K562 (cell line): ENCODE data around the gene ATP6V0D1. TPM values are rescaled to one million over a fixed set of nuclear protein-coding genes. Genes with fewer than 3 reads are reported as not detected.
A peak's percentile ranks its signal among the peaks of the same experiment; 100 is the strongest.

Experiments
- ARNT ChIP-seq, 2 experiments: fragments of 450-650 bp; IDR thresholded peaks; 2 replicates each; pipeline ENCODE4 v1.6.1; 2016; ENCODE audit warnings: mild to moderate bottlenecking in 1 of 2
- FOXK1 ChIP-seq: sonication (generic); formaldehyde crosslinking; IDR thresholded peaks from 2 replicates; pipeline ENCODE4 v1.8.0; 2022; ENCODE audit warnings: missing genetic modification reagents, mild to moderate bottlenecking, borderline replicate concordance
- ILF3 ChIP-seq: fragments of 450-650 bp; IDR thresholded peaks from 2 replicates; pipeline ENCODE4 v1.6.1; 2018; ENCODE audit warnings: antibody characterized with exemption, mild to moderate bottlenecking, moderate library complexity, borderline replicate concordance
- LCOR ChIP-seq: sonication (generic); formaldehyde crosslinking; IDR thresholded peaks from 2 replicates; pipeline ENCODE4 v1.8.0; 2022; ENCODE audit warnings: mild to moderate bottlenecking, missing genetic modification reagents
- MCM3 ChIP-seq: fragments of 450-650 bp; IDR thresholded peaks from 2 replicates; pipeline ENCODE4 v1.6.1; 2016
- MCM7 ChIP-seq, 2 experiments: fragments of 450-650 bp; IDR thresholded peaks; 2 replicates each; pipeline ENCODE4 v1.6.1; 2016 to 2018
- NFATC3 ChIP-seq: fragments of 450-650 bp; IDR thresholded peaks from 2 replicates; pipeline ENCODE4 v1.6.1; 2017; ENCODE audit warnings: mild to moderate bottlenecking
- NR2C2 ChIP-seq, 2 experiments: fragments of 200-800 bp in 1 of 2; sonication (Bioruptor generic) in 1 of 2; sonication (generic) in 1 of 2; formaldehyde crosslinking in 1 of 2; IDR thresholded peaks; 2 replicates each; pipeline versions ENCODE4 v1.6.1 to v1.8.0; 2016 to 2022; ENCODE audit warnings: mild to moderate bottlenecking in 1 of 2, missing compliant biosample characterization in 1 of 2, missing genetic modification characterization in 1 of 2, missing genetic modification reagents in 1 of 2
- NUFIP1 ChIP-seq: fragments of 450-650 bp; IDR thresholded peaks from 2 replicates; pipeline ENCODE4 v1.6.1; 2018; ENCODE audit not compliant: partially characterized antibody
- PHB2 ChIP-seq: fragments of 450-650 bp; IDR thresholded peaks from 2 replicates; pipeline ENCODE4 v1.6.1; 2017; ENCODE audit warnings: low read depth
- PHF8 ChIP-seq: fragments of 200-600 bp; sonication (generic); IDR thresholded peaks from 2 replicates; pipeline ENCODE4 v1.6.1; 2012; ENCODE audit warnings: mixed run types, mild to moderate bottlenecking, inconsistent platforms, low read length, moderate library complexity, borderline replicate concordance
- POLR2AphosphoS5 ChIP-seq: IDR thresholded peaks from 2 replicates; pipeline ENCODE4 v1.6.1; 2011; ENCODE audit warnings: mild to moderate bottlenecking, low read depth, low read length, moderate library complexity; ENCODE audit not compliant: control insufficient read depth, insufficient read depth
- PRPF4 ChIP-seq: fragments of 200-400 bp; formaldehyde crosslinking; IDR thresholded peaks from one replicate; pipeline ENCODE4 v1.6.1; 2017; ENCODE audit warnings: low read length, low read depth, mild to moderate bottlenecking; ENCODE audit not compliant: insufficient read depth, poor library complexity, severe bottlenecking
- PTRF ChIP-seq: fragments of 450-650 bp; IDR thresholded peaks from 2 replicates; pipeline ENCODE4 v1.6.1; 2016; ENCODE audit warnings: mild to moderate bottlenecking, missing genetic modification characterization, missing compliant biosample characterization
- SOX6 ChIP-seq: fragments of 450-650 bp; IDR thresholded peaks from 2 replicates; pipeline ENCODE4 v1.6.1; 2014; ENCODE audit warnings: mild to moderate bottlenecking
- TCFL5 ChIP-seq: fragments of 250-450 bp; sonication (Bioruptor Pico); conservative IDR thresholded peaks from 2 replicates; pipeline ENCODE4 v1.6.1; 2021; ENCODE audit warnings: mild to moderate bottlenecking, moderate library complexity, matching md5 sums
- THRAP3 ChIP-seq: fragments of 450-650 bp; IDR thresholded peaks from 2 replicates; pipeline ENCODE4 v1.6.1; 2016; ENCODE audit warnings: mild to moderate bottlenecking, inconsistent platforms, borderline replicate concordance
- TOE1 ChIP-seq, 2 experiments: fragments of 450-650 bp in 1 of 2; sonication (generic) in 1 of 2; formaldehyde crosslinking in 1 of 2; IDR thresholded peaks; 2 replicates each; pipeline versions ENCODE4 v1.7.1 to v1.8.0; 2016 to 2022; ENCODE audit warnings: borderline replicate concordance in 2 of 2, mild to moderate bottlenecking in 2 of 2, antibody characterized with exemption in 1 of 2, inconsistent platforms in 1 of 2, low read depth in 1 of 2, missing genetic modification reagents in 1 of 2, moderate library complexity in 1 of 2
- ZC3H4 ChIP-seq: sonication (generic); formaldehyde crosslinking; IDR thresholded peaks from 2 replicates; pipeline ENCODE4 v1.9.0; 2021; ENCODE audit warnings: missing genetic modification reagents, borderline replicate concordance
- ZKSCAN1 ChIP-seq: fragments of 150-350 bp; IDR thresholded peaks from 2 replicates; pipeline ENCODE4 v1.6.1; 2016; ENCODE audit warnings: low read depth, low read length
- ZNF146 ChIP-seq: IDR thresholded peaks from one replicate; pipeline ENCODE4 v1.6.1; 2018; ENCODE audit warnings: missing compliant biosample characterization; ENCODE audit not compliant: unreplicated experiment
- polyA plus RNA-seq, 8 experiments: library from polyadenylated mRNA; depleted of rRNA in 4 of 8; stranded (reverse) in 5 of 8; unstranded in 3 of 8; fragments of >200 nt; fragmentation: Nextera tagmentation in 2 of 8; fragmentation: Illumina TruSeq in 1 of 8; extraction: Ambion mirVana in 2 of 8; extraction: Trizol in 1 of 8; gene quantifications; 2 replicates each; pipeline versions ENCODE4 v1.2.1 to v1.2.3, GENCODE V29; 2011 to 2014; ENCODE audit warnings: inconsistent platforms in 1 of 8, missing spikeins in 1 of 8
- total RNA-seq, 7 experiments: library from RNA; depleted of rRNA in 6 of 7; stranded (reverse); fragments of >200 nt in 6 of 7; fragmentation: Illumina TruSeq in 2 of 7; extraction: Trizol in 2 of 7; gene quantifications; 2 replicates each; pipeline versions ENCODE4 v1.2.1 to v1.2.3, GENCODE V29; 2011 to 2021; ENCODE audit warnings: low replicate concordance in 1 of 7
- TF ChIP-seq, protein P1 (sequence below): fragments of 450-650 bp; formaldehyde crosslinking; IDR thresholded peaks from 2 replicates; pipeline ENCODE4 v1.4.0; 2020; ENCODE audit warnings: mild to moderate bottlenecking, moderate library complexity
- TF ChIP-seq, protein P2 (sequence below): fragments of 250-450 bp; sonication (Bioruptor Pico); IDR thresholded peaks from 2 replicates; pipeline ENCODE4 v1.5.0; 2020; ENCODE audit warnings: mild to moderate bottlenecking, borderline replicate concordance
- TF ChIP-seq, protein P3 (sequence below): fragments of 450-650 bp; conservative IDR thresholded peaks from 2 replicates; pipeline ENCODE4 v1.6.1; 2016; ENCODE audit warnings: missing genetic modification characterization, low read depth, mild to moderate bottlenecking, missing compliant biosample characterization, moderate library complexity

Gene ATP6V0D1
- total and polyA plus RNA-seq, 9 of the 15 experiments (the other 6 are each of a cell fraction or from before 2014, with no cell fraction given), result 23.2 to 69.7 (median 45.6) TPM

DNA sequence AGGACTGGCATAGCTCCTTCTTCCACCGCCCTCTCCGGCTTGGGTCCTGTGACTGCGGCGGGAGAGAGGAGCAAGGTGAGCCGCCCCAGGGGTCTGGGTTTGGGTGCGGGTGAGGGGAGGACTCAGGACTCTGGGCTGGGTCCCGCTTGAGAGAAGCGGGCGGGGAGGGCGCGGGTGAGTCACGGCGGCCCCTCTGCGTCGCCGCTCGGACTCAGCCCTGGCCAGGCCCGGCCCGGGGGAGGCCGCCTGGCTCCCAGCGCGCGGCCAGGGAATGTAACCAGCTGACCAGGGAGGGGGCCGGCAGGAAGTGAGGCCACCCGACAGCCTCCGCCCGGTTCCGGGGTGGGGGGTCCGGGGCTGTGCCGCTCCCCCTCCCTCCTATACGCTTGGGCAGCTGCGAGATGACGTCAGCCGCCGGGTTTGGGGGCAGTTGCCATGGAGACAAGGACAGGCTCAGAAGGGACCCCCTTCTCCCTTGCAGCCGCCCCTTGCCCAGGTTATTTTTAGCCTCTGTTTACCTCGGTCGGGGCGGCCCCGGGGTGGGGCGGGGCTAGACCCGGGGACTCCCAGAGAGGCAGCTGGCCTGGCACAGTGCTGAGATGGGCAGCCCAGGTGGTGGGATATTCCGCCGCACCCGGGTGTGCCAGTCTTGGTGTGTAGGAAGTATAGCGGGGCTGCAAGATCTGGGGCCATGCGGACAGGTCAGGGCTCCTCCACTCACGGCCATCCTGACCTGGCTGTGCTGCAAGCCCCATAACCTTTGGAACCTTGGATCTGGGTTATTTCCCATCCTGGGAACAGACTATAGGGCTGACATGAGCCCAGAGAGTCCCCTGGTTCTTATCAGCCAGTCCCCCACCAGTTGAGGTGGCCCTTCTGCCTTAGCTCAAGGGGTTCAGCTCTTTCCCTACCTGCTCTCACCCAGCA lies 49.3 kb upstream of the ATP6V0D1 start (continued):
- no peak for TF ChIP-seq LCOR
- TF ChIP-seq TCFL5, result no peak
- TF ChIP-seq PRPF4, result no peak
- TF ChIP-seq MCM7 (IDR thresholded peaks at IDR 0.05), result no peak
- no peak for TF ChIP-seq NFATC3
- peak; percentile 54; the same call in 1 of the 2 replicates for TF ChIP-seq FOXK1
- TF ChIP-seq ZNF146 (CRISPR knock-in tag), result no peak
- peak; percentile 36; the same call in 1 of the 2 replicates for TF ChIP-seq PHF8
- TF ChIP-seq NUFIP1, result no peak
- TF ChIP-seq, protein P1, sequence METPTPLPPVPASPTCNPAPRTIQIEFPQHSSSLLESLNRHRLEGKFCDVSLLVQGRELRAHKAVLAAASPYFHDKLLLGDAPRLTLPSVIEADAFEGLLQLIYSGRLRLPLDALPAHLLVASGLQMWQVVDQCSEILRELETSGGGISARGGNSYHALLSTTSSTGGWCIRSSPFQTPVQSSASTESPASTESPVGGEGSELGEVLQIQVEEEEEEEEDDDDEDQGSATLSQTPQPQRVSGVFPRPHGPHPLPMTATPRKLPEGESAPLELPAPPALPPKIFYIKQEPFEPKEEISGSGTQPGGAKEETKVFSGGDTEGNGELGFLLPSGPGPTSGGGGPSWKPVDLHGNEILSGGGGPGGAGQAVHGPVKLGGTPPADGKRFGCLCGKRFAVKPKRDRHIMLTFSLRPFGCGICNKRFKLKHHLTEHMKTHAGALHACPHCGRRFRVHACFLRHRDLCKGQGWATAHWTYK, result no peak
- TF ChIP-seq NR2C2 (CRISPR knock-in tag; IDR thresholded peaks at IDR 0.05), result no peak
- TF ChIP-seq NR2C2 (tag; IDR thresholded peaks at IDR 0.05), result no peak
- no peak for TF ChIP-seq ZKSCAN1
- no peak for TF ChIP-seq TOE1 (IDR thresholded peaks at IDR 0.05; ENCODE audit: borderline replicate concordance)
- no peak for TF ChIP-seq TOE1 (CRISPR knock-in tag; IDR thresholded peaks at IDR 0.05; ENCODE audit: borderline replicate concordance, low read depth)
- TF ChIP-seq, protein P2, sequence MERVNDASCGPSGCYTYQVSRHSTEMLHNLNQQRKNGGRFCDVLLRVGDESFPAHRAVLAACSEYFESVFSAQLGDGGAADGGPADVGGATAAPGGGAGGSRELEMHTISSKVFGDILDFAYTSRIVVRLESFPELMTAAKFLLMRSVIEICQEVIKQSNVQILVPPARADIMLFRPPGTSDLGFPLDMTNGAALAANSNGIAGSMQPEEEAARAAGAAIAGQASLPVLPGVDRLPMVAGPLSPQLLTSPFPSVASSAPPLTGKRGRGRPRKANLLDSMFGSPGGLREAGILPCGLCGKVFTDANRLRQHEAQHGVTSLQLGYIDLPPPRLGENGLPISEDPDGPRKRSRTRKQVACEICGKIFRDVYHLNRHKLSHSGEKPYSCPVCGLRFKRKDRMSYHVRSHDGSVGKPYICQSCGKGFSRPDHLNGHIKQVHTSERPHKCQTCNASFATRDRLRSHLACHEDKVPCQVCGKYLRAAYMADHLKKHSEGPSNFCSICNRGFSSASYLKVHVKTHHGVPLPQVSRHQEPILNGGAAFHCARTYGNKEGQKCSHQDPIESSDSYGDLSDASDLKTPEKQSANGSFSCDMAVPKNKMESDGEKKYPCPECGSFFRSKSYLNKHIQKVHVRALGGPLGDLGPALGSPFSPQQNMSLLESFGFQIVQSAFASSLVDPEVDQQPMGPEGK, result no peak
- no peak for TF ChIP-seq SOX6
- no peak for TF ChIP-seq THRAP3
- TF ChIP-seq, protein P3, sequence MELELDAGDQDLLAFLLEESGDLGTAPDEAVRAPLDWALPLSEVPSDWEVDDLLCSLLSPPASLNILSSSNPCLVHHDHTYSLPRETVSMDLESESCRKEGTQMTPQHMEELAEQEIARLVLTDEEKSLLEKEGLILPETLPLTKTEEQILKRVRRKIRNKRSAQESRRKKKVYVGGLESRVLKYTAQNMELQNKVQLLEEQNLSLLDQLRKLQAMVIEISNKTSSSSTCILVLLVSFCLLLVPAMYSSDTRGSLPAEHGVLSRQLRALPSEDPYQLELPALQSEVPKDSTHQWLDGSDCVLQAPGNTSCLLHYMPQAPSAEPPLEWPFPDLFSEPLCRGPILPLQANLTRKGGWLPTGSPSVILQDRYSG (tag), result no peak
- TF ChIP-seq PHB2, result no peak
- no peak for TF ChIP-seq PTRF (tag)
- no peak for TF ChIP-seq POLR2AphosphoS5
- no peak for TF ChIP-seq ILF3
- TF ChIP-seq ARNT (IDR thresholded peaks at IDR 0.05), result no peak
- TF ChIP-seq ZC3H4, result 0 out of 2 replicates have a peak, but pooled peaks have one; percentile 48
- no peak for TF ChIP-seq MCM3
